GM18870 (cell line): Measurements from ENCODE around the gene ZNF514.
"Not testable (repeated sequence)": the region's sequence is repeated elsewhere in the genome, so short reads cannot be mapped to it uniquely, and the experiment has no call there.

ENCODE experiments used
- ATAC-seq: cut with Tn5 transposase; IDR thresholded peaks from one replicate; pipeline ENCODE4 v1.9.1; 2021; ENCODE audit warnings: moderate library complexity; ENCODE audit not compliant: unreplicated experiment

Gene ZNF514

GRCh38 chr2:95159690-95160449 lies at the start of gene ZNF514:
Gene ZNF514, minus strand, starts transcription at chr2:95159848. Its CDS starts 6,595 bp downstream, at chr2:95153253.
- no peak for ATAC-seq

- ATAC-seq = no peak
Measured at GRCh38 chr2:95208106-95208505, 48.5 kb upstream of the ZNF514 start.

- ATAC-seq = peak; percentile 94
Measured at GRCh38 chr2:95207111-95207961, 47.7 kb upstream of the ZNF514 start, which contains the start of gene ZNF892. Gene ZNF892, plus strand, starts transcription at chr2:95207521. Its CDS starts 295 bp downstream, at chr2:95207816.

GRCh38 chr2:95206096-95206495 lies 46.4 kb upstream of the ZNF514 start:
- ATAC-seq = no peak

- no peak for ATAC-seq
Measured at GRCh38 chr2:95204396-95204795, 44.7 kb upstream of the ZNF514 start.

GRCh38 chr2:95203911-95204310 lies 44.3 kb upstream of the ZNF514 start:
- ATAC-seq = no peak

- ATAC-seq = not testable (repeated sequence)
Measured at GRCh38 chr2:95192956-95193355, 33.3 kb upstream of the ZNF514 start.

- ATAC-seq = no peak
Measured at GRCh38 chr2:95185973-95186372, 26.3 kb upstream of the ZNF514 start.

- ATAC-seq = no peak
Measured at GRCh38 chr2:95185197-95185596, 25.5 kb upstream of the ZNF514 start.

- ATAC-seq = no peak
Measured at GRCh38 chr2:95181774-95182173, 22.1 kb upstream of the ZNF514 start.

GRCh38 chr2:95179451-95179850 lies 19.8 kb upstream of the ZNF514 start:
- ATAC-seq = no peak

- no peak for ATAC-seq
Measured at GRCh38 chr2:95174031-95174542, 14.4 kb upstream of the ZNF514 start.

- no peak for ATAC-seq
Measured at GRCh38 chr2:95171902-95172301, 12.3 kb upstream of the ZNF514 start.

- ATAC-seq = peak; percentile 7
Measured at GRCh38 chr2:95166065-95166763, 6.6 kb upstream of the ZNF514 start.

GRCh38 chr2:95165371-95166064 lies 5.9 kb upstream of the ZNF514 start, which contains the start of gene ZNF2:
Gene ZNF2, plus strand, starts transcription at chr2:95165809. Its CDS starts 10,418 bp downstream, at chr2:95176227.
- ATAC-seq = peak; percentile 85

- no peak for ATAC-seq
Measured at GRCh38 chr2:95165030-95165370, 5.4 kb upstream of the ZNF514 start.

- ATAC-seq = no peak
Measured at GRCh38 chr2:95158891-95159619, 593 bp downstream of the ZNF514 start.

GRCh38 chr2:95158441-95158840 lies 1.2 kb downstream of the ZNF514 start:
- no peak for ATAC-seq

- ATAC-seq = no peak
Measured at GRCh38 chr2:95149397-95149984, 10.2 kb downstream of the ZNF514 start.
